ENCODE measurements around the gene CACNA2D1.

- TF ChIP-seq, protein P1, sequence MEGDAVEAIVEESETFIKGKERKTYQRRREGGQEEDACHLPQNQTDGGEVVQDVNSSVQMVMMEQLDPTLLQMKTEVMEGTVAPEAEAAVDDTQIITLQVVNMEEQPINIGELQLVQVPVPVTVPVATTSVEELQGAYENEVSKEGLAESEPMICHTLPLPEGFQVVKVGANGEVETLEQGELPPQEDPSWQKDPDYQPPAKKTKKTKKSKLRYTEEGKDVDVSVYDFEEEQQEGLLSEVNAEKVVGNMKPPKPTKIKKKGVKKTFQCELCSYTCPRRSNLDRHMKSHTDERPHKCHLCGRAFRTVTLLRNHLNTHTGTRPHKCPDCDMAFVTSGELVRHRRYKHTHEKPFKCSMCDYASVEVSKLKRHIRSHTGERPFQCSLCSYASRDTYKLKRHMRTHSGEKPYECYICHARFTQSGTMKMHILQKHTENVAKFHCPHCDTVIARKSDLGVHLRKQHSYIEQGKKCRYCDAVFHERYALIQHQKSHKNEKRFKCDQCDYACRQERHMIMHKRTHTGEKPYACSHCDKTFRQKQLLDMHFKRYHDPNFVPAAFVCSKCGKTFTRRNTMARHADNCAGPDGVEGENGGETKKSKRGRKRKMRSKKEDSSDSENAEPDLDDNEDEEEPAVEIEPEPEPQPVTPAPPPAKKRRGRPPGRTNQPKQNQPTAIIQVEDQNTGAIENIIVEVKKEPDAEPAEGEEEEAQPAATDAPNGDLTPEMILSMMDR (IDR thresholded peaks at IDR 0.05): no peak
- TF ChIP-seq EP300 (IDR thresholded peaks at IDR 0.05) (no peak), POLR2A (IDR thresholded peaks at IDR 0.05) (no peak)
Measured at GRCh38 chr7:82067628-82068264, 375.8 kb downstream of the CACNA2D1 start.
